Lower lobe of right lung (tissue), 2 donors: ENCODE data around the gene TBX5. TPM values are rescaled to one million over a fixed set of nuclear protein-coding genes. Genes with fewer than 3 reads are reported as not detected.
A peak's percentile ranks its signal among the peaks of the same experiment; 100 is the strongest.

Experiments
- ATAC-seq, 2 donors: fragments of 200-7000 bp; cut with Tn5 transposase; one replicate each; pipeline ENCODE4 v1.9.1; 2020 to 2022; ENCODE audit warnings: mild to moderate bottlenecking in 2 of 2, moderate library complexity in 2 of 2
- DNase-seq: peaks from one replicate; pipeline ENCODE4 v3.0.0-alpha.2; 2020
- H3K27ac ChIP-seq: fragments of 200-600 bp; one replicate; pipeline ENCODE4 v1.8.0; 2022
- H3K27me3 ChIP-seq: fragments of 200-600 bp; one replicate; pipeline ENCODE4 v1.8.0; 2022; ENCODE audit warnings: low read depth
- H3K36me3 ChIP-seq: fragments of 200-600 bp; one replicate; pipeline ENCODE4 v1.8.0; 2022; ENCODE audit warnings: mild to moderate bottlenecking
- H3K4me1 ChIP-seq: fragments of 200-600 bp; one replicate; pipeline ENCODE4 v1.8.0; 2022
- H3K4me3 ChIP-seq: fragments of 200-600 bp; one replicate; pipeline ENCODE4 v1.8.0; 2022; ENCODE audit warnings: mild to moderate bottlenecking
- H3K9me3 ChIP-seq: fragments of 200-600 bp; one replicate; pipeline ENCODE4 v1.8.0; 2022
- intact Hi-C: fragments of 100-400 bp; cut with DNase I; formaldehyde crosslinking; loops from one replicate; pipeline ENCODE4 v1.11.0; 2022
- total RNA-seq: library from RNA; stranded (reverse); fragmentation: NEBNext Ultra II Directional; extraction: Animal tissue kit (Norgen Biotek cat#: 25700); gene quantifications from one replicate; pipeline ENCODE4 v1.2.1, GENCODE V29; 2021
- TF ChIP-seq, protein P1 (sequence below): fragments of 200-600 bp; IDR thresholded peaks from one replicate; pipeline ENCODE4 v1.8.0; 2022; ENCODE audit warnings: antibody characterized with exemption, mild to moderate bottlenecking
- donor health status: DM: no; HTN: yes; CAD: no; lungs with severe emphysema.

Gene TBX5
- total RNA-seq, 1 donor from 2014 or later = 15.7 TPM

DNA sequence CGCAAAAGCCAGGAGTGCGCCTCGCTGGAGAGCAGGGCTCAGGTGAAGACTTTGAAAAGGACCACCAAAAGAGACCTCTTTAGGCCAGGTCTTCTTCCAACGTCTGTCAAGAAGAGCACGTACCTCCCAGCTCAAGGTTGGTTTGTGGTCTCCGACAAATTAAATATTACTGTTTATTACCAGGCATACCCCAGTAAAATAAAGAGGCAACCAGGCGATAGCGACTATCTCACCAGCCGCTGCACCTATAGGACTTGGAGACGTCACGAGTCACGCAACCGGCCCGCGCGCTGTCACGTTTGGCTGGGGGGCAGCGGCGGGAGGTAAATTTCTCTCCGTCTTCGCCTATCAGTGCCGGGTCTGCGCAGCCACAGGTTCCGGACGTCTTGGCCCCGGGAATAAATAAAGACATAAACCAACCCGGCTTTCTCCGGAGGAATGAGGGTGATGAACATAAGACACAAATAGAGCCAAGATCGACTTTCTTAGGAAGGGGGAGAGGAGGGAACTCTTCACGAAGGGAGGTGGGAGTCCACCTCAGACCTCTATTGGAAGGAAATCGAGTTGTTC, 2.0 kb upstream of the TBX5 start:
- TF ChIP-seq, protein P1, sequence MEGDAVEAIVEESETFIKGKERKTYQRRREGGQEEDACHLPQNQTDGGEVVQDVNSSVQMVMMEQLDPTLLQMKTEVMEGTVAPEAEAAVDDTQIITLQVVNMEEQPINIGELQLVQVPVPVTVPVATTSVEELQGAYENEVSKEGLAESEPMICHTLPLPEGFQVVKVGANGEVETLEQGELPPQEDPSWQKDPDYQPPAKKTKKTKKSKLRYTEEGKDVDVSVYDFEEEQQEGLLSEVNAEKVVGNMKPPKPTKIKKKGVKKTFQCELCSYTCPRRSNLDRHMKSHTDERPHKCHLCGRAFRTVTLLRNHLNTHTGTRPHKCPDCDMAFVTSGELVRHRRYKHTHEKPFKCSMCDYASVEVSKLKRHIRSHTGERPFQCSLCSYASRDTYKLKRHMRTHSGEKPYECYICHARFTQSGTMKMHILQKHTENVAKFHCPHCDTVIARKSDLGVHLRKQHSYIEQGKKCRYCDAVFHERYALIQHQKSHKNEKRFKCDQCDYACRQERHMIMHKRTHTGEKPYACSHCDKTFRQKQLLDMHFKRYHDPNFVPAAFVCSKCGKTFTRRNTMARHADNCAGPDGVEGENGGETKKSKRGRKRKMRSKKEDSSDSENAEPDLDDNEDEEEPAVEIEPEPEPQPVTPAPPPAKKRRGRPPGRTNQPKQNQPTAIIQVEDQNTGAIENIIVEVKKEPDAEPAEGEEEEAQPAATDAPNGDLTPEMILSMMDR = no peak
- no peak for ATAC-seq

GRCh38 chr12:114406984-114407841, 1.3 kb upstream of the TBX5 start:
- intact Hi-C loops = no loop called here
- DNase-seq = no peak
- peak overlapping the region; percentile 60 for H3K4me3 ChIP-seq
- H3K9me3 ChIP-seq = no peaks in the 10 kb centered on the region
- H3K4me1 ChIP-seq = no peaks in the 10 kb centered on the region
- H3K36me3 ChIP-seq = no peaks in the 10 kb centered on the region
- H3K27ac ChIP-seq = peak overlapping the region; percentile 85
- H3K27me3 ChIP-seq = peaks cover 100% of the 10 kb centered on the region
- no peak for ATAC-seq
- TF ChIP-seq, protein P1 = no peak

More for the DNA sequence above, 2.0 kb upstream of the TBX5 start:
- peaks cover 100% of the 10 kb centered on the region for H3K27me3 ChIP-seq
- H3K4me3 ChIP-seq = peak overlapping the region; percentile 60
- no peak for DNase-seq
- intact Hi-C loops = no loop called here
- H3K36me3 ChIP-seq = no peaks in the 10 kb centered on the region
- no peaks in the 10 kb centered on the region for H3K9me3 ChIP-seq
- no peaks in the 10 kb centered on the region for H3K4me1 ChIP-seq
- peak overlapping the region; percentile 85 for H3K27ac ChIP-seq

DNA sequence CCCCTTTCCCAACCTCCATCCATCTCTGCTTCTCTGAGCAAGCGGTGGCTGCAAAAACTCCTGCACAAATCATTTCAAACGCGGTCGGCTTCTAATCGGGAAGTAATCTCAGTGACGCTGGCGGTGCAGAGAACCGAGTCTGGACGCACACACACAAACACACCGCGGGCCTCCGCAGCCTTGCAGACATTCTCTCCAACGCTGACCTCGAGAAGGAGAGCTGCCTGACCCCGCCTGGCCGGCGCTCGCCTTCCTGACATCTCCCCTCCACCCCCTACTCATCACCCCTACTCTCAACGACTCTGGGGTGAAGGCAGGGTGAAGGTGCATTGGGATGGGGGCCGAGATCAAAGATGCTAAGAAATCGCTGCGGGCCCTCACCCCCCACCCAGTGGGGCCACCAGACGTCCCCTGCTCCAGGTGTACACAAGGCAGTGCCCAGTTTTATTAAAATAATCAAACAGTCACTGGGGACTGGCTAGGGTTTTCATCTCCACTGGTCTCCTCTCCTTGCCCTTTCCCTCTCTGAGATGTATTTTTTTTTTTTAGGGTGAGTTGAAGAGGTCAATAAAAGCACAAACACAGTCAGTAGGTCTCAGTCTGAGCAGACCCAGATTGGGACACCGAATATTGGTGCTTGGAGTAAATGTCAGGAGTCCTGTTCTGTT, 506 bp upstream of the TBX5 start:
- DNase-seq = no peak
- H3K27ac ChIP-seq = peak overlapping the region; percentile 85
- TF ChIP-seq, protein P1 = no peak

DNA sequence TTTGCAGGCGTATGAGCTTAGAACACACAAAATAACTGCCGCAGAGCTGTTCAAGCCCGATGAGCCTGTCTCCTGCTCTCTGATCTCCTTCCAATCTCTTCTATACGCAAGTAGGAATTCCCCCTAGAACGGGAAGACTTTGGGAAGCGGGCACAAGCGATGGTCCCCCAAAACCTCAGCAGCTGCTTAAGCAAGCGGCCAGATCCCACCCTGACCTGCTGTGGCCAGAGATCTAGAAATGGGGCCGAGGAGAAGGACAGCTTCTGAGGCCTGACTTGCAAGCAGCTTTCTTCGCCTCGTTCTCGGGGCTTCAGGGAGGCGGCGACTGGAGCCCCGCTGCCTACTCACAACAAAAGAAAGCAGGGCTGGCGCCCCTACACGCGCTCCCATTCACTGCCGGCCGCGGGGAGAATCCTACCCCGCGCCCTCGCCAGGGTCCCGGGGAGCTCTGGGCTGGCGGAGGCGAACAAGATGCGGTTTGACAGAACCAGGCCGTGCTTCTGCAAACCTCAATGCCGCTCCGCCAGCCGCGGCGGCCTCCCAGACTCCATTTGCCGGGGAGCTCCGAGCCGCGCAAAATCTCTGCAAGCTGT, 922 bp downstream of the TBX5 start:
- no peak for DNase-seq
- no peak for ATAC-seq
- intact Hi-C loops = no loop called here
- TF ChIP-seq, protein P1 = no peak
- H3K27ac ChIP-seq = peak overlapping the region; percentile 85
- H3K9me3 ChIP-seq = no peaks in the 10 kb centered on the region
- no peaks in the 10 kb centered on the region for H3K36me3 ChIP-seq
- no peaks in the 10 kb centered on the region for H3K4me1 ChIP-seq
- peaks cover 100% of the 10 kb centered on the region for H3K27me3 ChIP-seq
- H3K4me3 ChIP-seq = peak overlapping the region; percentile 60

More for the DNA sequence above, 506 bp upstream of the TBX5 start:
- no peaks in the 10 kb centered on the region for H3K4me1 ChIP-seq
- H3K36me3 ChIP-seq = no peaks in the 10 kb centered on the region
- ATAC-seq = no peak
- peaks cover 100% of the 10 kb centered on the region for H3K27me3 ChIP-seq
- intact Hi-C loops = no loop called here
- no peaks in the 10 kb centered on the region for H3K9me3 ChIP-seq
- H3K4me3 ChIP-seq = peak overlapping the region; percentile 60

DNA sequence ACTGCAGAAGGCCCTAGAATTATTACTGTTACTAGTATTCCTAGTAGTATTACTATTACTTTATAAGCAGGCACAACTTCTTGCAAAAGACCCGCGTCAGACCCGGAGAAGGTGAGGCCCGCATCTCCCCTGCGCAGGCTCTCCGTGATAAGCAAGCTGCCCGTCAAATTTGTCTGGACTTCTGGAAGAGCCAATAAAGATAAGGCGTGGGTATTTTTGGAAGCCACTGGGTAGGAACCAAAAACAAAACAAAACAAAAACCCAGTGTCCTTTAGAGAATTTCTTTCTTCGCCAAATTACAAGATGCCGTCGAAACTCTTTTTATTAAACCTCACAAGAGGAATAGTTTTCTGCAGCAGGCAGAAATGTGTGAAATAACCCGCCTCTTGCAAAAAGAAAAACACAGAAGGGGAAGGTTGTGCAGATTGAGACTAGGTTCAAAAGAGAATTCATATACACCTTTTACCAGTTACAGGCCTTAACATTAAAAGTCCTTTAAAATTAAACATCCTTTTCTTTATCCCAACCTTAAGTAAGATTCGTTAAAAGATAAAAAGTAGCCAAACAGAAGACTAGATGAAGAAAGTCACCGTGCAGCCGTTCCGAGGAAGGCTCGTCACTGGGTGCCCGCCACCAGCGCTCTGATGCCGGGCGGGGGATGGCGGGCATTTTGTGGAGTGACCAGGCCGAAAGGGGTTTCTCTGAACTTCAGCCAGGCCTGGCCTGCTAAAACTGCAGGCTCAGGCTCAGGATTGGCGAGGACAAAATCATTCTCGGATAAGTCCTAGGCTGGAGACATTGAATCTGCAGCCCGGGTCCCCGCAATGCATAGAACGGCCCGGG, 1.6 kb downstream of the TBX5 start:
- Histone ChIP-seq H3K9me3 (no peaks in the 10 kb centered on the region), H3K36me3 (no peaks in the 10 kb centered on the region), H3K4me3 (peak overlapping the region; percentile 60), H3K27me3 (peaks cover 100% of the 10 kb centered on the region), H3K27ac (peak overlapping the region; percentile 85), H3K4me1 (no peaks in the 10 kb centered on the region)
- DNase-seq (no peak), ATAC-seq (no peak)
- TF ChIP-seq, protein P1 = no peak
- intact Hi-C loops = no loop called here
